ENCODE data around the gene RNLS.

- TF ChIP-seq CTCF (IDR thresholded peaks at IDR 0.05; ENCODE audit: low read depth, low read length) (no peak), POLR2A (IDR thresholded peaks at IDR 0.05; ENCODE audit: extremely low read depth, insufficient read length) (no peak)
These were observed 348.8 kb downstream of the RNLS start for GRCh38 chr10:88234297-88234696.
